HG02884 (cell line): ENCODE results near the gene HELZ.

ENCODE experiments used
- ATAC-seq: cut with Tn5 transposase; IDR thresholded peaks from one replicate; pipeline ENCODE4 v1.9.1; 2021; ENCODE audit warnings: mild to moderate bottlenecking, moderate library complexity; ENCODE audit not compliant: unreplicated experiment

The HELZ gene

DNA sequence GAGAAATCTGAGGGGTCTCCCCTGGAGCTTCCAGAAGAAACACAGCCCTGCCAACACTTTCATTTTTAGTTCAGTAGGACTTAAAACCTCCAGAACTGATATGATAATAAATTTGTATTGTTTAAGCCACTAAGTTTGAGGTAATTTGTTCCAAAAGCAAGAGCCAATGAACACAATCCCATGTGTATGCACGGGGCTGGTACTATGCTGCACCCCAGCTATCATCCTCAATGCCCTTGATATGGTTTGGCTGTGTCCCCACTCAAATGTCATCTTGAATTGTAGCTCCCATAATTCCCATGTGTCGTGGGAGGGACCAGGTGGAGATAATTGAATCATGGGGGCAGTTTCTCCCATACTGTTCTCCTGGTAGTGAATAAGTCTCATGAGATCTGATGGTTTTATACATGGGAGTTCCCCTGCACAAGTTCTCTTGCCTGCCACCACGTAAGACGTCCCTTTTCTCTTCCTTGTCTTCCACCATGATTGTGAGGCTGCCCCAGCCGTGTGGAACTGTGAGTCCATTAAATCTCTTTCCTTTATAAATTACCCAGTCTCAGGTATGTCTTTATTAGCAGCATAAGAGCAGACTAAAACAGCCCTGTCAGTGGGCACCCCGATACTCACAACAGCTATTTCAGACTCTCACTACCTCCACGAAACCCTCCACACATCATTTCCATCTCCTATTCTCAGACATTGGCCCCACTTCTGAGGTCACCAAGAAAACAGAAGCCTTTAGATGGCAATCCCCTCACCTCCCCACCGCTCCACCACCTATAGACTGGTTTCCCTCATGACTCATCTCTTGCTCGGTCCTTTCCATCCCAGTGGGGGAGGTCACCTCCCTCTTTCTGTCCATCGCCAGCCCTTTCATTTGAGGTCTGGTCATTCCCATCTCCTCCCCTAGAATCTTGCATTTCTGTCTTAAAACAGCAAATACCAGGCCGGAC, 209.6 kb downstream of the HELZ start:
- ATAC-seq = peak; percentile 70

DNA sequence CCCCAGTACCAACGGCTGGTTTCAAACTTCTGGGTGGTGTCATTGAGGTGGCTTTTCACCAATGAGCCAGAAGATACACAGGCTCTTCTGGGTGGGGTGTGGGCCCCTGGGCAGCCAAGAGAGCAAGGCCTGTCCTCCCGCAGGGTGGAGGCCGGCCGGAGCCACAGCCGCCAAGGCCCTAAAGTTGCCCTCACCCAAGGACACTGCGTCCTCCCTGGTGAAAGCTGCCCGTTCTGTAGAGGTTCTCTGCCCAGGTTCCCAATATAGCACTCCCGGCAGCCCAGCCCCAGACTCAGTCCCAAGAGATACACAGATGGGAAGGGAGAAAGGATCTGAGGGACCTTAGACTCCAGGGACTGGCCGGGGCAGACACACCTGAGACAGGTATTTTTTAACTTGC, 211.4 kb downstream of the HELZ start:
- no peak for ATAC-seq

DNA sequence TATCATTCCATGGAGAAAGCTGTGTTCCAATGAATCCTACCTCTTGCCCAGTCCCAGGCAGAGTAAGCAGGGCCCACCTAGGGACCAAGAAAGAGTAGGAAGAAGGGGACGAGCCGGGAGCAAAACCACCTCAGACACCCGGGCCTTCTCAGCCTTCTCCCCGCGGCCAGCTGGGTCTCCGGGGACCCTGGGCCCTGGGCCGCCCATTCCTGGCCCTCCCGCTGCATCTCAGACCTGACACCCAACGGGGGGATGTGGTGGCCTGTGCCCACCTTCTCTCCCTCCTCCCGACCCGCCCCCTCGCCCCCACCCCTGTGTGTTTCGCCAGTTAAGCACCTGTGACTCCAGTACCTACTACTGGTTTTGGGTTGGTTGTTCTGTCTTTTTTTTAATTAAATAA, 212.0 kb downstream of the HELZ start:
- no peak for ATAC-seq

DNA sequence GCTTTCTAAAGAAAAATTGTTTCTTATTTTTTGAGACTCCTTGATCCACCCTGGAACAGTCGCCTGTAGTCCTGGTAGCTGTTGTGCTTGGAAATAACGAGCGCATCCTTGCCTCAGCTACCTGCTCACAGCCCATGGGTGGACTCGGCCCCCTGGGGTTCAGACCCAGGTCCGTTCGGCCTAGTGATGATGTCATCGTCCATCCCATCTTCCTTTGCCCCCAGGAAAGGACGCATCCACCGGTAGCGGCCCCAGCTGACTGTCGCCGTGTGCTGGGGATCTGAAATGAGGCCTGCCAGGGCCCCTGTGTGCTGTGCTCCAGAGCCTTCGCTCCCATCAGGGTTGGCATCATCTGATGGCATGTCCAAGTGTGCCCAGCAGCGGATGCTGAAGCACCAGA, 212.6 kb downstream of the HELZ start:
- ATAC-seq = no peak

DNA sequence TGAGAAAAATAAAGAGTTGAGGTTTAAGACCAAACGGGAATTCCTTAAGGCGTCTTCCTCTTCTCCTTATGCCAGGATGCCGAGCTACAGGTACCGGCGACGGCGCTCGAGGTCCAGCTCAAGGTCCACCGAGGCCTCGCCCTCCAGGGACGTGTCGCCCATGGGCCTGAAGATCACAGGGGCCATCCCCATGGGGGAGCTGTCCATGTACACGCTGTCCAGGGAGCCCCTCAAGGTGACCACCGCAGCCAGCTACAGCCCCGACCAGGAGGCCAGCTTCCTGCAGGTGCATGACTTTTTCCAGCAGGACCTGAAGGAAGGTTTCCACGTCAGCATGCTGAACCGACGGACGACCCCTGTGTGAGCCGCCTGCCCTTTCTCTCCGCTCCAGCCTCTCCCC, 214.4 kb downstream of the HELZ start:
- ATAC-seq = no peak

DNA sequence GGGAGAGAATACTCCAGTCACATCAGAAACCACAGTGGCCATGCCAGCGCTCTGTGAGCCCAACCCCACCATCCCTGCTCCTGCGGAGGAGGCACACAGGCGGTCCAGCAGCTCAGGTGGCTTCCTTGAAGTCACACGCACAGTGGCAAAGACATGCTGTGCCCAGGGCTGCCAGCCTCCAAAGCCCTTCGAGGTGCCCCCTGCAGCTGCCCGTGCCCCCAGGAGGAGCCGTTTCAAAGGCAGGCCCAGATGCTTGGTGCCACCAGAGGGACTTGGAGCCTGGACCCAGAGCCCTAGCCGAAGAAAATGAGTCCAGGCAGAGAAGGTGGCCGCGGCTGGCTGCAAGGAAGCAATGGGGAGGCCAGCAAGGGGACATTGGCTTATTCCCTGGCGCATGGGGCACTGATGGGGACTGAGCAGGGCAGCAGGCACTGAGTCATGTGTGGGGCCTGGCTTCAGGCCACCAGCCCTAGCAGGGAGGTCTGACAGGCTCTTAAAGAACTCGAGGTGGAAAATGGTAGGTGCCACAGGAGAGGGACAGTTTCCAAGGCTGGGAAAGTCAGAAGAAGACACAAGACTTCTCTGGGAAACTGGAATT, 217.9 kb downstream of the HELZ start:
- no peak for ATAC-seq

DNA sequence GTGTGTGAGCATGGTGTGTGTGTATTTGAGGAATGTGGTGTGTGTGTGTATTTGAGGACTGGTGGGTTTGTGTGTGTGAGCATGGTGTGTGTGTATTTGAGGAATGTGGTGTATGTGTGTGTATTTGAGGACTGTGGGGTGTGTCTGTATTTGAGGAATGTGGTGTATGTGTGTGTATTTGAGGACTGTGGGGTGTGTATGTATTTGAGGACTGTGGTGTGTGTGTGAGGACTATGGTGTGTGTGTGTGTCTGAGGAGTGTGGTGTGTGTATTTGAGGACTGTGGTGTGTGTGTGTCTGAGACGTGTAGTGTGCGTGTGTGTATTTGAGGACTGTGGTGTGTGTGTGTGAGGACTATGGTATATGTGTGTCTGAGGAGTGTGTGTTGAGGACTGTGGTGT, 218.7 kb downstream of the HELZ start:
- ATAC-seq = no peak

DNA sequence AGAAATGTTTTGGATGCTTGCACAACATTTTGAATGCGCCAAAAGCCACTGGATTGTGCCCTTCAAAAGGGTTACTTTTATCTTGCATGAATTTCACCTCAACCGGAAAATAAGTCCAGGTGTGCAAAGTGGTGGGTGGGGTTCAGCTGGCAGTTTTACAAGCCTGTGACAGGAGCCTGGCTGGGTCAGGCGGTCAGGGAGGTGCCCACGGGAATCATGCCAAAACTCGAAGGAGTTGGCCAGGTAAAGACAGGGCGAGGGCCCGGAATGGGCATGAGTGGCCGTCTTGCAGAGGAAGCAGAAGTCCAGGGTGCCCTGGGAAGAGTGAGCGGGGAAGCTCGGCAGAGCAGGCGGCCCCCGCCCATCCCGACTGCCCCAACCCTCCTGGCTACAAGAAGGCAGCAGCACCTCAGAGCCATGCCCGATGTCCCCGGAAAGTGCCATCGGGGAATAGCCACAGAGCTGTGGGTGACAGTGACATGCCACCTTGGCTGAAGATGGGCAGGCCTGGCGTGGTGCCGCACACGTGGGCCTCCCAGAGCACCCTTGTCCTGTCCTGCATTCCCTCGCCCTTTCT, 219.7 kb downstream of the HELZ start:
- ATAC-seq = no peak

DNA sequence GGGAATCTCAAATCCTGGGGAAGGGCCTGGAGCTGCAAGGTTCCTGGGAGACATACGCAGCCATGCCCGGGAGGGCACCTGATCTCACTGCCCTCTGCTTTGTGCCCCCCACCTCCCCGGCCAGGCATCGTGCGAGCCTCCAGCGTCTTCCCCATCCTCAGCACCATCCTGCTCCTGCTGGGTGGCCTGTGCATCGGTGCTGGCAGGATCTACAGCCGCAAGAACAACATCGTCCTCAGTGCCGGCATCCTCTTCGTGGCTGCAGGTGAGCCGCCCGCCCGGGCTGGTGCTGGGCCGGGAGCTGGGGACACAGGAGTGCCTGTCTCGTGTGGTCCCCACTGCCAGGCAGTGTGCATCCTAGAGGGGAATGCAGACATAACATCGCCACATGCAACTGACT, 220.3 kb downstream of the HELZ start:
- ATAC-seq = no peak

DNA sequence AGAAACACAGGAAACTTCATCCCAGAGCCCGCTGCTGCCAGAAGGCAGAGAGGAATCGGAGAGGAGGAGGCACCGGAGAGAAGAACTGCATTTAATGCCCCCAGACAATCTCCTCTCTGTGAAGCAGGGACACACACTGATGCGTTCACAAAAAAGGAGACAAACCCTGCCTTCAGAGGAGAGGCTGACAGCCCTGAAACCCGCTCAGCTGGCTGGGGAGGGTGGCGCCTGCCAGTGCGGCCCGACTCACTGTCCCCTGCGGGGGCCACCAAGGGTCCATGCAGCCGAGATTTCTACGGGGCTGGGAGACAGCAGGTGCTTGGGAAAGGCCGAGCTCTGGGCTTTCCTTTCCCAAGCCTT, 222.6 kb downstream of the HELZ start:
- no peak for ATAC-seq

DNA sequence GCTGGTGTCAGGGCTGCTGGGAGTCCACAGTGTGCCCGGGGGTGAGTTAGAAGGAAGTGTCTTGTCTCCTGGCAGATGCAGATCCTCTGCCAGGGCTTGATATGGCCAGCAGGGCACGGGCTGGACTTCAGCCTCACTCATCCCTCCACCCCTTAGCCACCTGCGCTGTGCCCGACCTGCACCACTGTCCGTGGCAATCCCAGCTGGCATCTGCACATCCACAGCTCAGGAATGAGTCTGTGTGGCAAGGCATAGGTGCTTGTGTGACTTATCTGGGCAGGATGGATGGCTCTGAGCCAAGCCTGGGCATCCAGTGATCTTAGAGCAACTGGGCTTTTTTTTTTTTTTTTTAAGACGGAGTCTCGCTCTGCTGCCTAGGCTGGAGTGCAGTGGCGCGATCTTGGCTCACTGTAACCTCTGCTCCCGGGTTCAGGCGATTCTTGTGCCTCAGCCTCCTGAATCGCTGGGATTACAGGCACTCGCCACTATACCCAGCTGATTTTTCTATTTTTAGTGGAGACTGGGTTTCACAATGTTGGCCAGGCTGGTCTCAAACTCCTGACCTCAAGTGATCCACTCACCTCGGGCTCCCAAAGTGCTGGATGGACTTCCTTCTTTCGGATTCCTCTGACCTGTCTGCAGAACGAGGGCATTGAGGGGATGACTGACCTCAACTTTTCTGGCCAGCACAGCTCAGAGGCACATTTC, 223.1 kb downstream of the HELZ start:
- no peak for ATAC-seq

DNA sequence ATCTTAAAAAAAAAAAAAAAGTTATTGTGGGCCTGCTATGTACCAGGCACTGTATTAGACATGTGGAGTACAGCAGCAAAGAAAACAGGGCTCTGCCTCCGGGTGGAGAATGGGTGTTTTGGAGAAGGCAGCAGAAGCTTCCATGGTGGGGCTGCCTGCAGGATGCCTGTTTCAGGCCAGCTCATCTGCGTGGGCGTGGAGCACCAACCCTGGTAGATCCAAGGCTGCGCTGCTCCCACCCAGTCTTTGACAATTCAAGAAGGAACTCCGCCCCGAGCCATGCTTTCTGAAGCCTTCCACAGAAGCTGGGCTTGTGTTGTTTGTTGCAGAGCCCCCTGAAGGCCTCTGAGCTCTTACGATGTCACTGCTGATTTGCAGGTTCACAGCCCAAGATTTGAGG, 223.8 kb downstream of the HELZ start:
- no peak for ATAC-seq
